HepG2 (cell line): ENCODE results near the gene L2HGDH. TPM values are rescaled to one million over a fixed set of nuclear protein-coding genes. Genes with fewer than 3 reads are reported as not detected.

Experiments
- ATAC-seq: fragments of 200-7000 bp; cut with Tn5 transposase; 3 replicates; pipeline ENCODE4 v1.9.1; 2020; ENCODE audit warnings: mild to moderate bottlenecking, moderate library complexity
- BruUV-seq: library from RNA; stranded (reverse); fragments of 400-500 nt; replicated peaks from 2 replicates; lab custom pipeline; 2021; lab: Mats Ljungman, UMichigan
- CTCF ChIA-PET: fragments of 300-600 bp; formaldehyde crosslinking; extraction: SDS; loops from one replicate; lab custom pipeline; 2021; ENCODE audit warnings: low total read pairs, inconsistent platforms, low intra/inter-chr PET ratio; lab: Yijun Ruan, JAX
- POLR2A ChIA-PET: fragments of 350-600 bp; sonication (Branson Sonifier 250); formaldehyde crosslinking; loops from one replicate; lab custom pipeline; 2020; ENCODE audit warnings: antibody characterized with exemption, inconsistent platforms; lab: Yijun Ruan, JAX
- DNase-seq: peaks from one replicate; pipeline ENCODE4 v3.0.0-alpha.2; 2015; ENCODE audit warnings: low spot score
- FAIRE-seq: peaks from 3 replicates; lab custom pipeline; 2011; peaks lifted over from hg19 to GRCh38; lab: Jason Lieb, UNC
- H2AFZ ChIP-seq: one replicate; pipeline ENCODE4 v1.6.1; 2011; ENCODE audit warnings: low read length, inconsistent platforms
- H3K27ac ChIP-seq: fragments of 300-600 bp; 3 replicates; pipeline ENCODE4 v1.8.0; 2011; ENCODE audit warnings: mixed run types, mild to moderate bottlenecking, mixed read lengths, low read length, inconsistent platforms; ENCODE audit not compliant: insufficient read depth; ENCODE audit errors: extremely low read length
- H3K27me3 ChIP-seq, 2 experiments: fragments of 200-600 bp in 1 of 2; 2 replicates in 1 of 2; 3 replicates in 1 of 2; pipeline versions ENCODE4 v1.6.0 to v1.8.0; 2011; ENCODE audit warnings: low read length in 2 of 2, mild to moderate bottlenecking in 2 of 2, moderate library complexity in 2 of 2, inconsistent platforms in 1 of 2; ENCODE audit not compliant: insufficient read depth in 2 of 2, control insufficient read depth in 1 of 2
- H3K36me3 ChIP-seq, 2 experiments: fragments of 200-600 bp in 1 of 2; replicated peaks in 1 of 2; 2 replicates in 1 of 2; 3 replicates in 1 of 2; pipeline versions ENCODE4 v1.5.1 to v1.8.0; 2011; ENCODE audit warnings: low read length in 2 of 2, inconsistent platforms in 1 of 2; ENCODE audit not compliant: insufficient read depth in 2 of 2, control insufficient read depth in 1 of 2
- H3K4me1 ChIP-seq: 2 replicates; pipeline ENCODE4 v1.5.1; 2012; ENCODE audit warnings: low read length, inconsistent platforms; ENCODE audit not compliant: insufficient read depth
- H3K4me2 ChIP-seq: 2 replicates; pipeline ENCODE4 v1.6.0; 2011; ENCODE audit warnings: low read depth, low read length, inconsistent platforms
- H3K4me3 ChIP-seq, 3 experiments: fragments of 200-600 bp in 1 of 3; sonication (generic), shearing (Covaris generic) in 1 of 3; replicated peaks in 1 of 3; 2 replicates each; pipeline ENCODE4 v1.5.1; 2011 to 2016; ENCODE audit warnings: low read length in 3 of 3, inconsistent platforms in 2 of 3, low read depth in 2 of 3, mild to moderate bottlenecking in 2 of 3, control low read depth in 1 of 3, mixed read lengths in 1 of 3; ENCODE audit not compliant: insufficient read depth in 1 of 3
- H3K79me2 ChIP-seq: one replicate; pipeline ENCODE4 v1.6.1; 2011; ENCODE audit warnings: low read length, inconsistent platforms; ENCODE audit not compliant: insufficient read depth
- H3K9ac ChIP-seq: 2 replicates; pipeline ENCODE4 v1.6.0; 2011; ENCODE audit warnings: mild to moderate bottlenecking, low read depth, low read length, inconsistent platforms; ENCODE audit not compliant: insufficient read depth
- H3K9me3 ChIP-seq: 2 replicates; pipeline ENCODE4 v1.5.1; 2012; ENCODE audit warnings: mild to moderate bottlenecking, low read length
- H4K20me1 ChIP-seq: 2 replicates; pipeline ENCODE4 v1.6.0; 2011; ENCODE audit warnings: inconsistent platforms, mild to moderate bottlenecking, low read length, moderate library complexity; ENCODE audit not compliant: insufficient read depth
- KDM4B ChIP-seq: sonication (generic); formaldehyde crosslinking; IDR thresholded peaks from 2 replicates; pipeline ENCODE4 v1.4.0; 2020; ENCODE audit warnings: missing genetic modification reagents
- MTA1 ChIP-seq: sonication (generic); formaldehyde crosslinking; IDR thresholded peaks from 2 replicates; pipeline ENCODE4 v1.4.0; 2020; ENCODE audit warnings: missing genetic modification reagents, mild to moderate bottlenecking, borderline replicate concordance
- NR1H2 ChIP-seq: sonication (generic); formaldehyde crosslinking; IDR thresholded peaks from 2 replicates; pipeline ENCODE4 v1.8.1; 2022; ENCODE audit warnings: low read depth, missing genetic modification reagents, borderline replicate concordance
- SKI ChIP-seq: fragments of 450-650 bp; IDR thresholded peaks from one replicate; pipeline ENCODE4 v1.6.1; 2018; ENCODE audit warnings: mild to moderate bottlenecking; ENCODE audit not compliant: partially characterized antibody
- ZNF367 ChIP-seq: sonication (generic); formaldehyde crosslinking; IDR thresholded peaks from 2 replicates; pipeline ENCODE4 v1.4.0; 2020; ENCODE audit warnings: missing genetic modification reagents, borderline replicate concordance
- ZNF674 ChIP-seq: sonication (generic); formaldehyde crosslinking; IDR thresholded peaks from 2 replicates; pipeline ENCODE4 v1.5.0; 2020; ENCODE audit warnings: low read depth, mild to moderate bottlenecking, missing genetic modification reagents
- ZNF709 ChIP-seq: sonication (generic); formaldehyde crosslinking; IDR thresholded peaks from 2 replicates; pipeline ENCODE4 v1.5.0; 2020; ENCODE audit warnings: mild to moderate bottlenecking, missing genetic modification reagents
- ZNF737 ChIP-seq: sonication (generic); formaldehyde crosslinking; IDR thresholded peaks from 2 replicates; pipeline ENCODE4 v1.5.0; 2020; ENCODE audit warnings: missing genetic modification reagents, mild to moderate bottlenecking, borderline replicate concordance
- WGBS: methylation state at CpG from one replicate; pipeline ENCODE4 v1.1.6; 2017; ENCODE audit warnings: low lambda C conversion rate; 5-methylcytosine and 5-hydroxymethylcytosine counted together
- in situ Hi-C: cut with HindIII; loops from 2 replicates; pipeline ENCODE4 v1.10.0; 2017; ENCODE audit warnings: low pct_unique_long_range_greater_than_20kb; ENCODE audit not compliant: extremely low pct_ligation_motif_present
- intact Hi-C: fragments of 100-400 bp; cut with micrococcal nuclease; formaldehyde crosslinking; loops from one replicate; pipeline ENCODE4 v1.10.0; 2022; ENCODE audit not compliant: unreplicated experiment
- polyA plus RNA-seq, 8 experiments: library from polyadenylated mRNA; depleted of rRNA in 3 of 8; stranded (reverse) in 7 of 8; unstranded in 1 of 8; fragments of >200 nt; fragmentation: Illumina TruSeq in 4 of 8; extraction: Trizol in 4 of 8; gene quantifications; 2 replicates each; pipeline versions ENCODE4 v1.2.1 to v1.2.3, GENCODE V29; 2011 to 2016; ENCODE audit warnings: low read depth in 4 of 8, missing spikeins in 1 of 8, mixed read lengths in 1 of 8; ENCODE audit not compliant: insufficient read depth in 1 of 8
- total RNA-seq, 5 experiments: library from RNA; depleted of rRNA; stranded (reverse); fragments of >200 nt; fragmentation: Illumina TruSeq; extraction: Trizol; gene quantifications; 2 replicates each; pipeline ENCODE4 v1.2.3, GENCODE V29; 2016; ENCODE audit warnings: low read depth in 1 of 5
- TF ChIP-seq, protein P1 (sequence below): sonication (generic); formaldehyde crosslinking; IDR thresholded peaks from 2 replicates; pipeline ENCODE4 v1.5.0; 2020; ENCODE audit warnings: mild to moderate bottlenecking, missing genetic modification reagents
- TF ChIP-seq, protein P2 (sequence below): sonication (generic); formaldehyde crosslinking; IDR thresholded peaks from 2 replicates; pipeline ENCODE4 v1.8.0; 2022; ENCODE audit warnings: missing genetic modification reagents, mild to moderate bottlenecking, borderline replicate concordance
- TF ChIP-seq, protein P3 (sequence below): sonication (generic); formaldehyde crosslinking; IDR thresholded peaks from 2 replicates; pipeline ENCODE4 v1.4.0; 2020; ENCODE audit warnings: missing genetic modification reagents
- TF ChIP-seq, protein P4 (sequence below): sonication (generic); formaldehyde crosslinking; IDR thresholded peaks from 2 replicates; pipeline ENCODE4 v1.4.0; 2020; ENCODE audit warnings: missing genetic modification reagents, borderline replicate concordance

Gene L2HGDH
- total and polyA plus RNA-seq, 2 of the 13 experiments (the other 11 are each of a cell fraction or from before 2014, with no cell fraction given): 3.3 to 5.0 TPM

DNA sequence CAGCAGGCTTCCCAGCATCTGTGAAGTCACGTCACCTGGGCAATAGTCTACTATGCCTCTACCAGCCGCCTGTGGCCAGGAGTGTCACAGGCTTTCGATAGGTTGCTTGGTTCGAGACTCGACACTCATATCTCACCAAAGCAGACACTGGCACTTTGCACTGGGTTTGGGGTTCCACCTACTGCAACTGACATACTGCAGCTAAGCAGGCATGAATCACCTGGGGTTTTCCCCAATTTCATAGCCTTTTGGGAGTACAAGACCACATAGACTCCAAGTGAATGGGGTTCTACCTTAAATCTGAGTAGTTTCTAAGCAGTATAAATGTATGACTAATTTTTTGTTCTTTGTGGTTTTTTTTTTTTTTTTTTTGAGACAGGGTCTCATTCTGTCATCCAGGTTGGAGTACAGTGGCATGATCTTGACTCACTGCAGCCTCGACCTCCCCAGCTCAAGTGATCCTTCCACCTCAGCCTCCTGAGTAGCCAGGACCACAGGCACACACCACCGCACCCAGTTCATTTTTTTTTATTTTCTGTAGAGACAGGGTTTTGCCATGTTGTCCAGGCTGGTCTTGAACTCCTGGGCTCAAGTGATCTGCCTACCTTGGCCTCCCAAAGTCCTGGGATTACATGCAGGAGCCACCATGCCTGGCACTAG is 32.2 kb upstream of the L2HGDH start:
- Histone ChIP-seq H3K9ac (no peak overlapping the region), H3K4me3 (no peak overlapping the region), H2AFZ (no peak overlapping the region), H3K27ac (no peak overlapping the region), H4K20me1 (no peaks in the 10 kb centered on the region), H3K27me3 (no peaks in the 10 kb centered on the region), H3K4me2 (no peak overlapping the region)
- FAIRE-seq (no peak), DNase-seq (no peak), ATAC-seq (no peak)
- ChIA-PET CTCF (no interaction called here), POLR2A (interaction anchor here (0.6 kb wide), 1 partner anchor 9 kb away, joined by 3 read pairs; no protein-coding TSS in a partner anchor)
- intact Hi-C loops: loop anchor here (5.0 kb wide), 1 partner anchor 188 kb away; the partner anchor contains the start of gene MAP4K5
- TF ChIP-seq, protein P1, sequence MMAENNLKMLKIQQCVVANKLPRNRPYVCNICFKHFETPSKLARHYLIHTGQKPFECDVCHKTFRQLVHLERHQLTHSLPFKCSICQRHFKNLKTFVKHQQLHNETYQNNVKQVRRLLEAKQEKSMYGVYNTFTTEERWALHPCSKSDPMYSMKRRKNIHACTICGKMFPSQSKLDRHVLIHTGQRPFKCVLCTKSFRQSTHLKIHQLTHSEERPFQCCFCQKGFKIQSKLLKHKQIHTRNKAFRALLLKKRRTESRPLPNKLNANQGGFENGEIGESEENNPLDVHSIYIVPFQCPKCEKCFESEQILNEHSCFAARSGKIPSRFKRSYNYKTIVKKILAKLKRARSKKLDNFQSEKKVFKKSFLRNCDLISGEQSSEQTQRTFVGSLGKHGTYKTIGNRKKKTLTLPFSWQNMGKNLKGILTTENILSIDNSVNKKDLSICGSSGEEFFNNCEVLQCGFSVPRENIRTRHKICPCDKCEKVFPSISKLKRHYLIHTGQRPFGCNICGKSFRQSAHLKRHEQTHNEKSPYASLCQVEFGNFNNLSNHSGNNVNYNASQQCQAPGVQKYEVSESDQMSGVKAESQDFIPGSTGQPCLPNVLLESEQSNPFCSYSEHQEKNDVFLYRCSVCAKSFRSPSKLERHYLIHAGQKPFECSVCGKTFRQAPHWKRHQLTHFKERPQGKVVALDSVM: no peak
- no peak for TF ChIP-seq ZNF674 (CRISPR knock-in tag)
- no peak for TF ChIP-seq ZNF709 (CRISPR knock-in tag)
- no peak for TF ChIP-seq MTA1 (CRISPR knock-in tag)
- TF ChIP-seq SKI: no peak
- TF ChIP-seq, protein P2, sequence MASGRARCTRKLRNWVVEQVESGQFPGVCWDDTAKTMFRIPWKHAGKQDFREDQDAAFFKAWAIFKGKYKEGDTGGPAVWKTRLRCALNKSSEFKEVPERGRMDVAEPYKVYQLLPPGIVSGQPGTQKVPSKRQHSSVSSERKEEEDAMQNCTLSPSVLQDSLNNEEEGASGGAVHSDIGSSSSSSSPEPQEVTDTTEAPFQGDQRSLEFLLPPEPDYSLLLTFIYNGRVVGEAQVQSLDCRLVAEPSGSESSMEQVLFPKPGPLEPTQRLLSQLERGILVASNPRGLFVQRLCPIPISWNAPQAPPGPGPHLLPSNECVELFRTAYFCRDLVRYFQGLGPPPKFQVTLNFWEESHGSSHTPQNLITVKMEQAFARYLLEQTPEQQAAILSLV (CRISPR knock-in tag): no peak
- TF ChIP-seq ZNF737 (CRISPR knock-in tag): no peak
- TF ChIP-seq, protein P3, sequence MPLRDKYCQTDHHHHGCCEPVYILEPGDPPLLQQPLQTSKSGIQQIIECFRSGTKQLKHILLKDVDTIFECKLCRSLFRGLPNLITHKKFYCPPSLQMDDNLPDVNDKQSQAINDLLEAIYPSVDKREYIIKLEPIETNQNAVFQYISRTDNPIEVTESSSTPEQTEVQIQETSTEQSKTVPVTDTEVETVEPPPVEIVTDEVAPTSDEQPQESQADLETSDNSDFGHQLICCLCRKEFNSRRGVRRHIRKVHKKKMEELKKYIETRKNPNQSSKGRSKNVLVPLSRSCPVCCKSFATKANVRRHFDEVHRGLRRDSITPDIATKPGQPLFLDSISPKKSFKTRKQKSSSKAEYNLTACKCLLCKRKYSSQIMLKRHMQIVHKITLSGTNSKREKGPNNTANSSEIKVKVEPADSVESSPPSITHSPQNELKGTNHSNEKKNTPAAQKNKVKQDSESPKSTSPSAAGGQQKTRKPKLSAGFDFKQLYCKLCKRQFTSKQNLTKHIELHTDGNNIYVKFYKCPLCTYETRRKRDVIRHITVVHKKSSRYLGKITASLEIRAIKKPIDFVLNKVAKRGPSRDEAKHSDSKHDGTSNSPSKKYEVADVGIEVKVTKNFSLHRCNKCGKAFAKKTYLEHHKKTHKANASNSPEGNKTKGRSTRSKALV (CRISPR knock-in tag): no peak
- TF ChIP-seq, protein P4, sequence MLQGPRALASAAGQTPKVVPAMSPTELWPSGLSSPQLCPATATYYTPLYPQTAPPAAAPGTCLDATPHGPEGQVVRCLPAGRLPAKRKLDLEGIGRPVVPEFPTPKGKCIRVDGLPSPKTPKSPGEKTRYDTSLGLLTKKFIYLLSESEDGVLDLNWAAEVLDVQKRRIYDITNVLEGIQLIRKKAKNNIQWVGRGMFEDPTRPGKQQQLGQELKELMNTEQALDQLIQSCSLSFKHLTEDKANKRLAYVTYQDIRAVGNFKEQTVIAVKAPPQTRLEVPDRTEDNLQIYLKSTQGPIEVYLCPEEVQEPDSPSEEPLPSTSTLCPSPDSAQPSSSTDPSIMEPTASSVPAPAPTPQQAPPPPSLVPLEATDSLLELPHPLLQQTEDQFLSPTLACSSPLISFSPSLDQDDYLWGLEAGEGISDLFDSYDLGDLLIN (CRISPR knock-in tag): no peak
- no peak for TF ChIP-seq ZNF367
- TF ChIP-seq NR1H2 (CRISPR knock-in tag): no peak
- no peak for TF ChIP-seq KDM4B (CRISPR knock-in tag)
- TF ChIP-seq, all 625 proteins: peak for 0
- H3K36me3 ChIP-seq: no peaks in the 10 kb centered on the region
- no peaks in the 10 kb centered on the region for H3K79me2 ChIP-seq
- in situ Hi-C loops: no loop called here
- H3K4me1 ChIP-seq: peaks cover 23% of the 10 kb centered on the region
- no peaks in the 10 kb centered on the region for H3K9me3 ChIP-seq
- no TSS peak for BruUV-seq
- WGBS: 85% methylated on average over 6 of the region's 7 CpGs
